Stimulated activated CD8-positive, alpha-beta memory T cell treated with anti-CD3 and anti-CD28 coated beads, Interleukin-15, amount 100 ng/mL, for 24 hours (primary cell): ENCODE data around the gene MCTP1.

Experiments
- DNase-seq: peaks from one replicate; pipeline ENCODE4 v3.0.0-alpha.2; 2020; ENCODE audit warnings: low read depth

The MCTP1 gene

DNA sequence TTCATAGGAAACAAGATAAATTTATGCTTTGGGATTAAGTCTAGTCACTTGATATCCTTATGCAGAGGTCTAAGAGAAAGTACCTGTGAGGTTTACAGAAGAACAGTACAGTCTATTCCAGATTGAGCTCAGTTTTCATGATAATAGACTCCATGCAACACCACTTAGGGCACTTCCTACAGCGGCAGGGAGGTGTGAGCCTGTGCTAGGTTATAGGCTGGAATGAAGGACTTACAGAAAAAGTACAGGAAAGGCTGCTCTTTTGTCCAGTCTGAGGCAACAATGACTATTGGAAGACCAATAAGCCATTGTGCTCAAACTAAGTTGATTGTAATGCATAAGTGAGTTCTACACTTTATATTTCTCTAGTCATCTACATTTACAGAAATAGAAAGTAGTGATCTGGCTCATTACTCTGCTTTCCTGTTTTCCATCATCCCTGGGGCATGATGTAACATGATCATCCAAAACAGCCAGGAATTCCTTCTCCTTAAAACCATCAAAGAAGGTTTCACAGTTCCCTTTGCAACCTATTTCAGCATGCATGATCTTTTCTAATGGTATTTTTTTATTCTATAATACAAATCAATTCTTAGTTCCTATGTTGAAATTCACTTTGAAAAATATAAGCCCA lies 343.7 kb downstream of the MCTP1 start:
- no peak for DNase-seq

DNA sequence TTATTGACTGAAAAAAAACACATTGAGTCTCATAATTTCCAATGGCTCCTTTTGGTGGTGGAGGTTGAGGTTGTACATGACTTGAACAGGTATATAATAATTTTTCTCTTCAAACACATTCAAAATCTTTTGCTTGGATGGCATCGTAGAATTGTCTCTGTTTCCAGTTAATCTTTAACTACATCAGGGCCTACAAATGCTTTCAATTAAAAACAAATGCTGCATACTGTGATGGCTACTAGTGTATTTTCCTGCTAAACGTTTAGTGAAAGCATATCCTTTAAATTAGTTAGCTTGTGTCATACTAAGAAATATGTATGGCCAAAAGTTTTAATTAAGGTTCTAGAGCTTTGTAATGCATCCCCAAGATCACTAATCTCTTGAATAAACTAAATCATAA lies 352.6 kb downstream of the MCTP1 start:
- no peak for DNase-seq

DNA sequence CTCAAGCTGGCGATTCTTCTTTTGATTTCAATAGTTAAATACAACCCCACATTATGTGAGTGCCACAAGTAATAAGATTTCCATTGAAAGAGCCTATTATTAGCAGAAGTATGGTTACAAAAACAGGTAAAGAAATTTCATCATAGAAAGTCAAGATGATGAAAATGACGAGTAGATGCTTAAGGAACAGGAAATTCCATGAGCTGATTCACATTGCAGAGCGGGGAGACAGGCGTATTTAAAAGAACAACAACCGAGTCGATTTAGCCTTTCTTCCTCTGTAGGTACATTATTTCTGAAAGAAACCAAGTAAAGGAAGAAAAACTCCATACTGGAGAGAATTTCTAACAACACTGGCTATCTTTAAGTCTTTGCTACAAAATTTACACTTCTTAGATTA lies 356.0 kb downstream of the MCTP1 start:
- no peak for DNase-seq

DNA sequence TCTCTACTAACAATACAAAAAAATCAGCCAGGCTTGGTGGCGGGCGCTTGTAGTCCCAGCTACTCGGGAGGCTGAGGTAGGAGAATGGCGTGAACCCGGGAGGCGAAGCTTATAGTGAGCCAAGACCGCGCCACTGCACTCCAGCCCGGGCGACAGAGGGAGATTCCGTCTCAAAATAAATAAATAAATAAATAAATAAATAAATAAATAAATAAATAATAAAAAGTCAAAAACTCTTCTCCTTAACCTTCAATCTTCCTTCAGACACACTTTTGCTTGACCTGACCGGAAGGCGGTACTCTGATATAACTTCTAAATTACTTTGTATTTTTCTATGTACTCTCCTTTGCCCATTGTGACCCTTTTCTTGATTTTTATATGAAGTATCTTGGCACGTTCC lies 364.3 kb downstream of the MCTP1 start:
- no peak for DNase-seq

DNA sequence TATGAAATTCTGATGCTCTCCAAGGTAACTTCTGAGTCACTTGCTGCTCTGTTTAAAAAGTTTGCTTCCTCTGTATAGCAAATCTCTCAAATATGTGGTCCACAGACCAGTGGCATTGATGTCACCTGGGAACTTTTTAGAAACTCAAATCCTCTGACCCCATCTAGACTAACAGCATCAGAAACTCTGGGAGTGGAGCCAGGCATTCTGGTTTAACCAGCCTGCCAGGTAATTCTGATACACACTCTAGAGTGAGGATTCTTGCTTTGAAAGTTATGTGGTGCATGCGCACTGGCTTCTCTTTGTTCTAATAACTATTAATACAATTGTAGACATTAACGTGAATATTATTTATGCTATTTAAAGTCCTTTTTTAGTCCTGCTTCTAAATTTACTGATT lies 368.3 kb downstream of the MCTP1 start:
- DNase-seq: no peak

- DNase-seq: no peak
Observed at GRCh38 chr5:94911276-94911675, 373.6 kb downstream of the MCTP1 start.

- DNase-seq: no peak
Observed at GRCh38 chr5:94910721-94911120, 374.2 kb downstream of the MCTP1 start.

DNA sequence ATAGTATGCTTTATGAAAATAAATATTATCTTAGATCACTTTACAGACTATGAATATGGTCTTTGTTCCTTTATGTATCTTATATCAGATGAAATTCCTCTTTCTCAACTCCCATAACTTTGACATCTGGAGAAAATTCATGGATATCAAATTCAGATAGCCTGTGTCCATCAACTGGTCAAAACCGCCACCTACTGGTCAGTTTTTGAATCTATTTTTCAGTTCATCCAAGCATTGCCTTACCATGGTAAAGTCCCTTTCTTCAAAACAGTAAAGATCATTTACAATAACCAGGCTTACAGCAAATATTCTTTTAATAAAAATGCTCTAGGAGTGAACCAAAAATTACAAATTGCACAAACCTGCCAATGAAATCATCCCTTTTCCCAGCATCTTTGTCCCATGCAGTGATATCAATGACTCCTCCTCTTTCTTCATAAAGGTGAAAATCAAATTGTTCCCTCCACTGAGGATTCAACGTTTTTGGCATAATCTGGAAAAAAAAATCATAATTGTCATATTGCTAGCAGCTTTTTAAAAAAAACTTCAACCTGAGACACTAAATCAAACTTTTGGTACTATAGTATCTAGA lies 375.9 kb downstream of the MCTP1 start:
- DNase-seq: no peak

DNA sequence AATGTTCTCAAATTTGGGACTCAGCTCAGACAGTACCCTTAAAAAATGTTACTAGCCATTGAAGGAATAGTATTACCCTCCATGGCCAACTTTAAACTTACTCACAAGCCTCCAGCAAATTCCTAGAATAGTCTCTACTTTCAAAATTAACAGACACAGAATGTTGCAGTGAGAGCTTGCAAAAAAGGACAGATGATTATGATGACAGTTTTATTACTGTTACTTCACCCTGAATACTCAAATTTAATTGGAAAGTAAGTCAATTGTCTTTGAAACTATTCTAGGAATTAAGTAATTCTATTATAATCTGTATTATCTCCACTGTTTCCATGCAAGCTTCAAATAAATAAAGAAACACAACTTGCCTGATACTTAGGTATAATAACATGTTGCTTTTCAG lies 378.1 kb downstream of the MCTP1 start:
- DNase-seq: no peak

DNA sequence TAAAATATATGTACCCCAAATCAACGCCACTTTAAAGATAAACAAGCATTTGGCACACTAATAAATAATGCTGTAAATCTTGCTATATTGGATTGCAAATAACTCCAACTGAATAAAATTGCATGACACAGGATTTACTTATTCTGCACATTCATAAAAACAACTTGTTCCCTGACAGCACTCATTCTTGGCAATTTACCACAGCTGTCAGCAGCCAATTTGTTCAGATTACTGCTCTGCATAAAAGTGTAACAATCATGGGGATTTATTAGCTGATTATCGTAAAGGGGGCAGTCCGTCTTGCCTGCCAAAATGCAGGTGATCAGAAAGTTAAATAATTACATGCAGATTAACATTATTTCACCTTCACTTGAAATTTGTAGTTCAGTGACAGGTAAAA lies 381.2 kb downstream of the MCTP1 start:
- DNase-seq: no peak

DNA sequence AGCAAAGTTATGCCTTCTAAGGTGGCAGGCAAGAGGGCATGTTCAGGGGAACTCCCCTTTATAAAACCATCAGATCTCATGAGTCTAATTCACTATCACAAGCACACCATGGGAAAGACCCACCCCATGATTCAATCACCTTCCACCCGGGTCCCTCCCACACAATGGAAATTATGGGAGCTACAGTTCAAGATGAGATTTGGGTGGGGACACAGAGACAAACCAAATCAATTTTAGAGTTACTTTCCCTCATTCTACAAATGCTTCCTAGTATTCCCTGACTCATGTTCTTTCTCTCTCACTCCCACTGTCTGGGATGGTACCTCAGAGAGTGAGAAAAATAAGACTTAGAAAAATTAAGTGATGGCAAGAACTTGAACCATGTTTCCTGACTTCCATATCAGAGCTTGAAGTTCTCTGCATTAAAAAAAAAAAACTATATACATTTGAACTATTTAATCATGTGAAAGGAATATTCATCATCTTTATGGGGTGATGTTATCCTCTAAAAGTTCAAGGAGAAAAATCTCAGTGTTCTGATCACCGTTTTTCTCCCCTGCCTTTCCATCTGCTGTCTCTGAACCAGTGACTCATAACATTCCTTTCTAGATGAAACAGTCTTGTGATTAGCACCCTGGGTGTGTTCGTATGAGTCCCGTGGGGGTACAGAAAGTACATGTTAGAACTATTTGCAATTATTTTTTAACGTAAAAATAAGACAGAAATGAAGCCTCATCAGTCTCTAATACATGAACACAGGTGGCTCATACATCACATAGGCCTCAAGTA lies 383.5 kb downstream of the MCTP1 start:
- DNase-seq: no peak

- DNase-seq: no peak
Observed at GRCh38 chr5:94900006-94900505, 384.8 kb downstream of the MCTP1 start.

DNA sequence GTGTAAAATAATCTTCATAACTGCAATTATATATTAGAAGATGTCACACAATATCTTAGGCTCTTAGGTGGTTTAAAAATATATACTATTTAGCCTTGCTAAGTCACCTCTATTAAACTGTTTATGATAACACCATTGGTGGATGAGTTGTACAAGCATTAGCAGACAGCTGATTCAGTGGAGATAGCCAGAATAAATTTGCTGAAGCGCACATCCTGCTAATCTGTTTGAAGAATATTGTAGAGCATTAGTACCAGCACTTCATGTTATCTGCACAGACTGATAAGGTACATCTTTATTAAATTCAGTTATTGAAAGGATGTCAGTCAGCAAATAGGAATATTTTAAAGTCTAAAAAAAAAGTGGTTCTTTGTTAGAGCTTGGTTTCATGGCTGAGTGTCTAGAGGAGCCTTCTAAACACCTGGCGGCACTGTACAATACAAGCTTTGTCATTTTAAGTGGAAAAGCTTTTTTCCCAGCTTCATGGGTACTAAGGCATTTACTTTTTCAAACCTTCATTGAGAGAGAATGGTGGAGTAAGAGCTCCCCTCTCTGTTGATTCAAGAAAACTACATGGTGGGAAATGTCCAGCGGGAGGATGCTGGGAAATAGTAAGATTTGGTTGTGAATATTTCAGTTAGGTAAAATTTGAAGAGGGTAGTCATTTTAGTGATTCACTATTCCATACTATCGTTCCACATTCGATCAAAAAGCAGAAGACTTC lies 391.3 kb downstream of the MCTP1 start:
- DNase-seq: no peak

GRCh38 chr5:94891972-94892371 lies 392.9 kb downstream of the MCTP1 start:
- DNase-seq: no peak

DNA sequence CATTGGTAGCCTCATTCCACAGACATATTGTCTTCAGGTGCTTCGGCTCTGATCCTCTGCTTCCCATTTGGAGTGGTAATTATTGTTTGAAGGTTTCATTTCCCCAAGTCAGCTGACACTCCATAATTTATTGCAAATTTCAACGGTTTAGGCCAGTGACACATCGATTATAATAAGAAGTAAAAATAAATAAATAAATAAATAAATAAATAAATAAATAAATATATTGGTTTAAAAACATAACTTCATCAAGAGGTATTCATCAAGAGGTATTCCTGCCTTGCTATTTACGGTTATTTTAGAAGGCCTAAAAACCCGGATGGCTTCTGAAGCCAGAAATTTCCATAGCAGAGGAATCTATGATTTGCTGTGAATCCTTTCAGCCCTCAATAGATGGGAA lies 393.3 kb downstream of the MCTP1 start:
- no peak for DNase-seq

- DNase-seq: no peak
Observed at GRCh38 chr5:94890907-94891306, 394.0 kb downstream of the MCTP1 start.

- no peak for DNase-seq
Observed at GRCh38 chr5:94888674-94889073, 396.2 kb downstream of the MCTP1 start.

DNA sequence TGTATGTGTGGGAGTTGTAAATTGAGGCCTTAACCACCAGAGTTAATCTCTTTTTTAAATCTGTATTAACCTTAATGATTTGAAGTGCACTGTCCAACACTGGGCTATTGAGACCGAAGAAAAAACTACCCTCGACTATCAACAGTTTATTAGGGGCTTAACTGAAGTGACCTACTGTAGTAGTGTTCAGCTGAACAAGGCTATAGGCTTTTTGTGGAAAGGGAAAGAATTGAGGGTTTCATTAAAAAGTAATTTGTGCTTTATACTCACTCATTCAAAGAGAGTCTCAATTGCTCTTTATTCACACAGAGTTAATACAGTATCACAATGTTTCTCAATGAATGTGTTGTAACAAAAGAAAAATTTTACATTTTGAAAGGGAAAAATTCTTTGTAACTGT lies 399.0 kb downstream of the MCTP1 start:
- DNase-seq: no peak

- no peak for DNase-seq
Observed at GRCh38 chr5:94884311-94884710, 400.6 kb downstream of the MCTP1 start.

DNA sequence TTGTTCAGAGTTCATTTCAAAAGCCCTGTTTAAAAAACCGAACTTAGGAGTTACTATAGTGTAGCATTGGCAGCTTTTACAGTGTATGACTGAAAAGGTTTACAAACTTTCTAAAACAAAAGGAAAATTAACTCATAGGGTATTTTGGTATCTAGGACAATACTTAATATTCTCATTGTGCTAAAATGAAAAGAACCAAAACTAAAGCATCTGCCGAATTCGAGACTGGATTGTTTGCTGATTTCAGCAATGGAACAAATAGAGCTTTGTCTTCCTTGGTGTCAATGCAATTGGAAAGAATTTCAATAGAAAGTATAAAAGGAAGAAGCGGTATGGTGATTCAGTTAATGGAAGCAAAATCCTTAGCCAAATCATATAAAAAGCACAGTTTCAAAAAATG lies 412.4 kb downstream of the MCTP1 start:
- DNase-seq: no peak

GRCh38 chr5:94870511-94871183 lies 414.2 kb downstream of the MCTP1 start:
- no peak for DNase-seq

DNA sequence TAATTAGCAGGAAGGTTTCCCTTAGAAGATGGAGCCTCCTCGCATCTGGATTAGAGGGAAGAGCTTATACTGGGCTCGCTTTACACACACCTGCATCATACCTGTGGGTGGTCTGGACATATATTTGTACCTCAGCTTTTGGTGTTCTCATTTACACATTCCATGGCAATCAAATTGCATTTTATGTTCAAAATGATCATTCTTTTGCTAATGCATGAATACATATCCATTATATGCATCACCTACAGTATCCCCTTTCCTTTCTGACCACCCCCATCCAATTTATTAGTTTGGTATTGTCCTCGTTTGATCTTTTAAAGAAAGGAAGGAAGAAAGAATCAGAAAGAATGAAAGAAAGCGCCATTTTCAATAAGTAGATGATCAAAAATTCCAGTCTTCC lies 415.0 kb downstream of the MCTP1 start:
- no peak for DNase-seq
